ENCODE results near the gene TRIM61. TPM values are rescaled to one million over a fixed set of nuclear protein-coding genes. Genes with fewer than 3 reads are reported as not detected.
A peak's percentile ranks its signal among the peaks of the same experiment; 100 is the strongest.
"Not testable (repeated sequence)": the region's sequence is repeated elsewhere in the genome, so short reads cannot be mapped to it uniquely, and the experiment has no call there.

The TRIM61 gene
- total RNA-seq, 1 donor from 2014 or later: 0.34 TPM

- peaks cover 2% of the 10 kb centered on the region for H3K9me3 Mint-ChIP-seq (ENCODE audit: unreplicated experiment)
- TF ChIP-seq CTCF (IDR thresholded peaks at IDR 0.05; ENCODE audit: partially characterized antibody, unreplicated experiment): no peak
- H3K36me3 Mint-ChIP-seq (ENCODE audit: unreplicated experiment): no peaks in the 10 kb centered on the region
- H3K4me3 Mint-ChIP-seq (ENCODE audit: unreplicated experiment): no peak overlapping the region
- no peak for DNase-seq
- H3K4me1 Mint-ChIP-seq (ENCODE audit: low read depth, unreplicated experiment): peaks cover 16% of the 10 kb centered on the region
- no peak overlapping the region for H3K27ac Mint-ChIP-seq (ENCODE audit: unreplicated experiment)
- peaks cover 3% of the 10 kb centered on the region for H3K27me3 Mint-ChIP-seq (ENCODE audit: unreplicated experiment)
Observed at GRCh38 chr4:165005352-165005925, 28.0 kb upstream of the TRIM61 start.

GRCh38 chr4:165001957-165002356, 24.5 kb upstream of the TRIM61 start:
- Mint-ChIP-seq H3K4me1 (ENCODE audit: low read depth, unreplicated experiment) (peaks cover 23% of the 10 kb centered on the region), H3K27ac (ENCODE audit: unreplicated experiment) (peak overlapping the region; percentile 45)
- not testable (repeated sequence) for H3K4me3 Mint-ChIP-seq (ENCODE audit: unreplicated experiment); H3K36me3 Mint-ChIP-seq (ENCODE audit: unreplicated experiment); H3K27me3 Mint-ChIP-seq (ENCODE audit: unreplicated experiment); H3K9me3 Mint-ChIP-seq (ENCODE audit: unreplicated experiment); DNase-seq

GRCh38 chr4:164998526-164999080, 21.1 kb upstream of the TRIM61 start:
- H3K9me3 Mint-ChIP-seq (ENCODE audit: unreplicated experiment); H3K4me3 Mint-ChIP-seq (ENCODE audit: unreplicated experiment); H3K36me3 Mint-ChIP-seq (ENCODE audit: unreplicated experiment); DNase-seq; H3K27me3 Mint-ChIP-seq (ENCODE audit: unreplicated experiment): not testable (repeated sequence)
- Mint-ChIP-seq H3K27ac (ENCODE audit: unreplicated experiment) (peak overlapping the region; percentile 78), H3K4me1 (ENCODE audit: low read depth, unreplicated experiment) (peaks cover 27% of the 10 kb centered on the region)

GRCh38 chr4:164997941-164998340, 20.5 kb upstream of the TRIM61 start:
- H3K9me3 Mint-ChIP-seq (ENCODE audit: unreplicated experiment): no peaks in the 10 kb centered on the region
- no peaks in the 10 kb centered on the region for H3K36me3 Mint-ChIP-seq (ENCODE audit: unreplicated experiment)
- peaks cover 26% of the 10 kb centered on the region for H3K4me1 Mint-ChIP-seq (ENCODE audit: low read depth, unreplicated experiment)
- H3K27me3 Mint-ChIP-seq (ENCODE audit: unreplicated experiment): peaks cover 2% of the 10 kb centered on the region
- H3K4me3 Mint-ChIP-seq (ENCODE audit: unreplicated experiment): no peak overlapping the region
- no peak overlapping the region for H3K27ac Mint-ChIP-seq (ENCODE audit: unreplicated experiment)
- no peak for DNase-seq
- no peak for TF ChIP-seq CTCF (IDR thresholded peaks at IDR 0.05; ENCODE audit: partially characterized antibody, unreplicated experiment)

GRCh38 chr4:164997324-164997723, 19.9 kb upstream of the TRIM61 start:
- no peak for DNase-seq
- no peak overlapping the region for H3K27ac Mint-ChIP-seq (ENCODE audit: unreplicated experiment)
- no peaks in the 10 kb centered on the region for H3K9me3 Mint-ChIP-seq (ENCODE audit: unreplicated experiment)
- H3K4me1 Mint-ChIP-seq (ENCODE audit: low read depth, unreplicated experiment): peaks cover 23% of the 10 kb centered on the region
- peaks cover 2% of the 10 kb centered on the region for H3K27me3 Mint-ChIP-seq (ENCODE audit: unreplicated experiment)
- H3K36me3 Mint-ChIP-seq (ENCODE audit: unreplicated experiment): no peaks in the 10 kb centered on the region
- TF ChIP-seq CTCF (IDR thresholded peaks at IDR 0.05; ENCODE audit: partially characterized antibody, unreplicated experiment): no peak
- no peak overlapping the region for H3K4me3 Mint-ChIP-seq (ENCODE audit: unreplicated experiment)

GRCh38 chr4:164996123-164996522, 18.7 kb upstream of the TRIM61 start:
- not testable (repeated sequence) for DNase-seq; H3K9me3 Mint-ChIP-seq (ENCODE audit: unreplicated experiment); H3K27me3 Mint-ChIP-seq (ENCODE audit: unreplicated experiment); H3K36me3 Mint-ChIP-seq (ENCODE audit: unreplicated experiment); H3K4me3 Mint-ChIP-seq (ENCODE audit: unreplicated experiment)
- peaks cover 25% of the 10 kb centered on the region for H3K4me1 Mint-ChIP-seq (ENCODE audit: low read depth, unreplicated experiment)
- peak overlapping the region; percentile 6 for H3K27ac Mint-ChIP-seq (ENCODE audit: unreplicated experiment)

- Mint-ChIP-seq H3K4me1 (ENCODE audit: low read depth, unreplicated experiment) (peaks cover 35% of the 10 kb centered on the region), H3K27ac (ENCODE audit: unreplicated experiment) (peak overlapping the region; percentile 90), H3K4me3 (ENCODE audit: unreplicated experiment) (peak overlapping the region; percentile 57), H3K27me3 (ENCODE audit: unreplicated experiment) (peaks cover 10% of the 10 kb centered on the region)
- H3K36me3 Mint-ChIP-seq (ENCODE audit: unreplicated experiment); DNase-seq; H3K9me3 Mint-ChIP-seq (ENCODE audit: unreplicated experiment): not testable (repeated sequence)
Observed at GRCh38 chr4:164990786-164991185, 13.3 kb upstream of the TRIM61 start.
